Vagina (tissue), 2 donors: ENCODE measurements around the gene TBXAS1.

Experiments used
- CTCF ChIP-seq, 3 experiments: fragments of 450-650 bp in 2 of 3; fragments of 200-600 bp in 1 of 3; sonication (generic) in 1 of 3; IDR thresholded peaks; one replicate each; pipeline ENCODE4 v1.5.1; 2017 to 2019; ENCODE audit warnings: antibody characterized with exemption in 3 of 3, mild to moderate bottlenecking in 2 of 3, moderate library complexity in 2 of 3
- POLR2A ChIP-seq, 2 donors: fragments of 450-650 bp; IDR thresholded peaks; one replicate each; pipeline ENCODE4 v1.6.1; 2017; ENCODE audit warnings: antibody characterized with exemption in 2 of 2, mild to moderate bottlenecking in 2 of 2, moderate library complexity in 2 of 2
- POLR2AphosphoS5 ChIP-seq, 2 donors: sonication (generic); formaldehyde crosslinking; IDR thresholded peaks; one replicate each; pipeline ENCODE4 v1.9.0; 2017; ENCODE audit warnings: antibody characterized with exemption in 2 of 2, mild to moderate bottlenecking in 2 of 2, low read depth in 1 of 2; ENCODE audit not compliant: insufficient read depth in 1 of 2

- TF ChIP-seq CTCF (IDR thresholded peaks at IDR 0.05): no peak
- TF ChIP-seq POLR2A (IDR thresholded peaks at IDR 0.05): no peak
- TF ChIP-seq POLR2AphosphoS5 (IDR thresholded peaks at IDR 0.05; ENCODE audit: insufficient read depth in 1 of 2, low read depth in 1 of 2): no peak
These were observed 194.7 kb downstream of the TBXAS1 start for GRCh38 chr7:140023728-140024127.
